Measurements from ENCODE around the gene AXL.
"Not testable (repeated sequence)": the region's sequence is repeated elsewhere in the genome, so short reads cannot be mapped to it uniquely, and the experiment has no call there.

AXL gene

GRCh38 chr19:41229338-41229737, 10.3 kb downstream of the AXL start:
- DNase-seq; H3K79me2 ChIP-seq (ENCODE audit: control insufficient read depth, insufficient read depth, low read length, poor library complexity); H2AFZ ChIP-seq (ENCODE audit: insufficient read depth, low read length, poor library complexity); H4K12ac ChIP-seq (ENCODE audit: low read depth, low read length); H3K4me2 ChIP-seq (ENCODE audit: low read length); H3K27ac ChIP-seq (ENCODE audit: low read depth, low read length); H3K4ac ChIP-seq (ENCODE audit: low read depth, low read length); H4K8ac ChIP-seq (ENCODE audit: low read depth, low read length); H2AK5ac ChIP-seq (ENCODE audit: low read length); H3K27me3 ChIP-seq (ENCODE audit: insufficient read depth, low read length); H3K23ac ChIP-seq (ENCODE audit: low read length); H3K9ac ChIP-seq (ENCODE audit: low read length); H2BK120ac ChIP-seq (ENCODE audit: insufficient read depth, low read length, poor library complexity); H2BK12ac ChIP-seq (ENCODE audit: low read length); H4K91ac ChIP-seq (ENCODE audit: low read depth, low read length); H3K18ac ChIP-seq (ENCODE audit: low read length); H3K9me3 ChIP-seq (ENCODE audit: insufficient read depth, low read depth, low read length); H3K14ac ChIP-seq (ENCODE audit: low read length); H3K4me3 ChIP-seq (ENCODE audit: low read depth, low read length); H2BK5ac ChIP-seq (ENCODE audit: low read depth, low read length, poor library complexity): not testable (repeated sequence)
- Histone ChIP-seq H3K79me1 (ENCODE audit: low read length) (peaks cover 18% of the 10 kb centered on the region), H3K36me3 (ENCODE audit: control insufficient read depth in 1 of 2, insufficient read depth in 2 of 2, low read length in 2 of 2) (peaks cover 30 to 40% of the 10 kb centered on the region in 2 experiments), H3K4me1 (ENCODE audit: control insufficient read depth in 1 of 2, insufficient read depth in 2 of 2, low read length in 2 of 2) (peaks cover 11 to 18% of the 10 kb centered on the region in 2 experiments)
- WGBS (ENCODE audit: extremely low coverage, insufficient coverage, insufficient read length): no CpG with 5 or more reads among the region's 5 CpGs

- Histone ChIP-seq H3K9ac (ENCODE audit: low read length) (no peak overlapping the region), H3K79me1 (ENCODE audit: low read length) (peaks cover 14% of the 10 kb centered on the region), H3K4me1 (ENCODE audit: control insufficient read depth in 1 of 2, insufficient read depth in 2 of 2, low read length in 2 of 2) (peaks cover 8 to 11% of the 10 kb centered on the region in 2 experiments)
Measured at GRCh38 chr19:41230067-41230857, 11.2 kb downstream of the AXL start.

GRCh38 chr19:41232686-41233085, 13.7 kb downstream of the AXL start:
- Histone ChIP-seq H2AFZ (ENCODE audit: insufficient read depth, low read length, poor library complexity) (no peak overlapping the region), H3K23ac (ENCODE audit: low read length) (no peak overlapping the region), H2AK5ac (ENCODE audit: low read length) (no peak overlapping the region), H3K36me3 (ENCODE audit: control insufficient read depth in 1 of 2, insufficient read depth in 2 of 2, low read length in 2 of 2) (peaks cover 35 to 47% of the 10 kb centered on the region in 2 experiments), H3K79me2 (ENCODE audit: control insufficient read depth, insufficient read depth, low read length, poor library complexity) (no peaks in the 10 kb centered on the region), H3K79me1 (ENCODE audit: low read length) (no peaks in the 10 kb centered on the region), H3K4me2 (ENCODE audit: low read length) (no peak overlapping the region), H3K4me3 (ENCODE audit: low read depth, low read length) (no peak overlapping the region), H3K27me3 (ENCODE audit: insufficient read depth, low read length) (no peaks in the 10 kb centered on the region), H4K91ac (ENCODE audit: low read depth, low read length) (no peak overlapping the region), H2BK5ac (ENCODE audit: low read depth, low read length, poor library complexity) (no peak overlapping the region), H3K18ac (ENCODE audit: low read length) (no peak overlapping the region), H4K8ac (ENCODE audit: low read depth, low read length) (no peak overlapping the region), H3K4ac (ENCODE audit: low read depth, low read length) (no peak overlapping the region), H2BK12ac (ENCODE audit: low read length) (no peak overlapping the region), H3K27ac (ENCODE audit: low read depth, low read length) (no peak overlapping the region), H3K9me3 (ENCODE audit: insufficient read depth, low read depth, low read length) (peaks cover 6% of the 10 kb centered on the region), H3K14ac (ENCODE audit: low read length) (no peak overlapping the region), H3K4me1 (ENCODE audit: control insufficient read depth in 1 of 2, insufficient read depth in 2 of 2, low read length in 2 of 2) (no peaks in the 10 kb centered on the region), H4K12ac (ENCODE audit: low read depth, low read length) (no peak overlapping the region), H2BK120ac (ENCODE audit: insufficient read depth, low read length, poor library complexity) (no peak overlapping the region), H3K9ac (ENCODE audit: low read length) (no peak overlapping the region)
- no CpG with 5 or more reads among the region's 8 CpGs for WGBS (ENCODE audit: extremely low coverage, insufficient coverage, insufficient read length)
- DNase-seq: no peak

More at GRCh38 chr19:41230067-41230857, 11.2 kb downstream of the AXL start:
- no peak overlapping the region for H2BK5ac ChIP-seq (ENCODE audit: low read depth, low read length, poor library complexity)
- no peak overlapping the region for H3K4ac ChIP-seq (ENCODE audit: low read depth, low read length)
- H3K4me3 ChIP-seq (ENCODE audit: low read depth, low read length): peak overlapping the region; percentile 21
- whole genome bisulfite sequencing (ENCODE audit: extremely low coverage, insufficient coverage, insufficient read length): no CpG with 5 or more reads among the region's 3 CpGs
- H3K23ac ChIP-seq (ENCODE audit: low read length): no peak overlapping the region
- no peak overlapping the region for H3K14ac ChIP-seq (ENCODE audit: low read length)
- no peak overlapping the region for H4K12ac ChIP-seq (ENCODE audit: low read depth, low read length)
- H3K27ac ChIP-seq (ENCODE audit: low read depth, low read length): no peak overlapping the region
- H2AFZ ChIP-seq (ENCODE audit: insufficient read depth, low read length, poor library complexity): no peak overlapping the region
- no peak overlapping the region for H4K91ac ChIP-seq (ENCODE audit: low read depth, low read length)
- H4K8ac ChIP-seq (ENCODE audit: low read depth, low read length): no peak overlapping the region
- no peak overlapping the region for H2BK120ac ChIP-seq (ENCODE audit: insufficient read depth, low read length, poor library complexity)
- peaks cover 6% of the 10 kb centered on the region for H3K9me3 ChIP-seq (ENCODE audit: insufficient read depth, low read depth, low read length)
- H3K79me2 ChIP-seq (ENCODE audit: control insufficient read depth, insufficient read depth, low read length, poor library complexity): peaks cover 5% of the 10 kb centered on the region
- no peaks in the 10 kb centered on the region for H3K27me3 ChIP-seq (ENCODE audit: insufficient read depth, low read length)
- H3K36me3 ChIP-seq (ENCODE audit: control insufficient read depth in 1 of 2, insufficient read depth in 2 of 2, low read length in 2 of 2): peaks cover 32 to 41% of the 10 kb centered on the region in 2 experiments
- H2AK5ac ChIP-seq (ENCODE audit: low read length): no peak overlapping the region
- no peak overlapping the region for H2BK12ac ChIP-seq (ENCODE audit: low read length)
- no peak overlapping the region for H3K4me2 ChIP-seq (ENCODE audit: low read length)
- no peak for DNase-seq
- no peak overlapping the region for H3K18ac ChIP-seq (ENCODE audit: low read length)

- no peak overlapping the region for H3K14ac ChIP-seq (ENCODE audit: low read length)
- no peak overlapping the region for H2BK5ac ChIP-seq (ENCODE audit: low read depth, low read length, poor library complexity)
- no peak overlapping the region for H4K8ac ChIP-seq (ENCODE audit: low read depth, low read length)
- no peak overlapping the region for H2AK5ac ChIP-seq (ENCODE audit: low read length)
- no peaks in the 10 kb centered on the region for H3K79me1 ChIP-seq (ENCODE audit: low read length)
- no peaks in the 10 kb centered on the region for H3K27me3 ChIP-seq (ENCODE audit: insufficient read depth, low read length)
- H3K4ac ChIP-seq (ENCODE audit: low read depth, low read length): no peak overlapping the region
- H3K4me1 ChIP-seq (ENCODE audit: control insufficient read depth in 1 of 2, insufficient read depth in 2 of 2, low read length in 2 of 2): no peaks in the 10 kb centered on the region
- H3K4me3 ChIP-seq (ENCODE audit: low read depth, low read length): no peak overlapping the region
- H3K27ac ChIP-seq (ENCODE audit: low read depth, low read length): no peak overlapping the region
- peak overlapping the region; percentile 12 for H3K9ac ChIP-seq (ENCODE audit: low read length)
- no peaks in the 10 kb centered on the region for H3K79me2 ChIP-seq (ENCODE audit: control insufficient read depth, insufficient read depth, low read length, poor library complexity)
- H2BK12ac ChIP-seq (ENCODE audit: low read length): no peak overlapping the region
- H3K18ac ChIP-seq (ENCODE audit: low read length): no peak overlapping the region
- no peak overlapping the region for H2BK120ac ChIP-seq (ENCODE audit: insufficient read depth, low read length, poor library complexity)
- H2AFZ ChIP-seq (ENCODE audit: insufficient read depth, low read length, poor library complexity): no peak overlapping the region
- H3K4me2 ChIP-seq (ENCODE audit: low read length): no peak overlapping the region
- no peak overlapping the region for H3K23ac ChIP-seq (ENCODE audit: low read length)
- H3K36me3 ChIP-seq (ENCODE audit: control insufficient read depth in 1 of 2, insufficient read depth in 2 of 2, low read length in 2 of 2): peaks cover 43 to 53% of the 10 kb centered on the region in 2 experiments
- no peak overlapping the region for H4K12ac ChIP-seq (ENCODE audit: low read depth, low read length)
- no peak overlapping the region for H4K91ac ChIP-seq (ENCODE audit: low read depth, low read length)
- no CpG with 5 or more reads among the region's 4 CpGs for WGBS (ENCODE audit: extremely low coverage, insufficient coverage, insufficient read length)
- DNase-seq: peak in 1 of 2 donors; percentile 7
- peaks cover 6% of the 10 kb centered on the region for H3K9me3 ChIP-seq (ENCODE audit: insufficient read depth, low read depth, low read length)
Measured at GRCh38 chr19:41233748-41234240, 14.8 kb downstream of the AXL start.

Measured in trophoblast cell (in vitro differentiated cells and primary cell).